SU-DHL-6 (cell line): Measurements from ENCODE around the gene AOC2.
"Not testable (repeated sequence)": the region's sequence is repeated elsewhere in the genome, so short reads cannot be mapped to it uniquely, and the experiment has no call there.

Experiments
- H2AFZ ChIP-seq: fragments of 200-600 bp; sonication (generic); 2 replicates; pipeline ENCODE4 v1.6.1; 2014; ENCODE audit warnings: low read depth, mild to moderate bottlenecking, moderate library complexity, mixed read lengths, antibody characterized with exemption, low read length; ENCODE audit not compliant: severe bottlenecking
- H3F3A ChIP-seq: fragments of 200-600 bp; shearing (Covaris generic); 2 replicates; pipeline ENCODE4 v1.6.0; 2016; ENCODE audit warnings: antibody characterized with exemption, mild to moderate bottlenecking; ENCODE audit not compliant: insufficient read depth
- H3K27ac ChIP-seq: fragments of 200-600 bp; sonication (generic); 2 replicates; pipeline ENCODE4 v1.5.1; 2016; ENCODE audit warnings: low read depth, mild to moderate bottlenecking, low read length, moderate library complexity, mixed read lengths
- H3K27me3 ChIP-seq: fragments of 200-600 bp; sonication (generic), shearing (Covaris generic); 2 replicates; pipeline ENCODE4 v1.6.0; 2014; ENCODE audit warnings: mild to moderate bottlenecking, low read length
- H3K36me3 ChIP-seq: fragments of 200-600 bp; sonication (generic); 2 replicates; pipeline ENCODE4 v1.6.1; 2014; ENCODE audit warnings: mild to moderate bottlenecking, low read length, mixed read lengths
- H3K4me2 ChIP-seq: fragments of 300-600, 200-600 bp; shearing (Covaris generic), sonication (generic); 2 replicates; pipeline ENCODE4 v1.6.0; 2014; ENCODE audit warnings: low read length, low read depth, mild to moderate bottlenecking; ENCODE audit not compliant: poor library complexity, severe bottlenecking
- H3K4me3 ChIP-seq: fragments of 200-600 bp; sonication (generic); 2 replicates; pipeline ENCODE4 v1.5.1; 2014; ENCODE audit warnings: antibody characterized with exemption, low read length, mild to moderate bottlenecking, mixed read lengths; ENCODE audit not compliant: insufficient read depth, poor library complexity, severe bottlenecking
- H3K79me2 ChIP-seq: fragments of 200-600 bp; sonication (generic); 2 replicates; pipeline ENCODE4 v1.6.1; 2014; ENCODE audit warnings: mild to moderate bottlenecking, low read length, moderate library complexity; ENCODE audit not compliant: insufficient read depth
- H3K9ac ChIP-seq: fragments of 200-600 bp; sonication (generic); 2 replicates; pipeline ENCODE4 v1.7.0; 2014; ENCODE audit warnings: mild to moderate bottlenecking, low read length
- H3K9me2 ChIP-seq: fragments of 200-600 bp; sonication (generic); replicated peaks from 2 replicates; pipeline ENCODE4 v1.6.1; 2014; ENCODE audit warnings: low read length; ENCODE audit not compliant: insufficient read depth
- H3K9me3 ChIP-seq: fragments of 200-600 bp; sonication (generic); 2 replicates; pipeline ENCODE4 v1.6.1; 2014; ENCODE audit warnings: low read length, mixed read lengths; ENCODE audit not compliant: insufficient read depth
- H4K20me1 ChIP-seq: fragments of 200-600 bp; sonication (generic); 2 replicates; pipeline ENCODE4 v1.6.1; 2014; ENCODE audit warnings: low read depth, mild to moderate bottlenecking, antibody characterized with exemption, low read length, moderate library complexity, mixed read lengths
- CTCF ChIP-seq: fragments of 200-600 bp; sonication (generic); IDR thresholded peaks from one replicate; pipeline ENCODE4 v1.5.1; 2017; ENCODE audit warnings: antibody characterized with exemption, mild to moderate bottlenecking, low read length, moderate library complexity; ENCODE audit not compliant: insufficient read depth, poor library complexity, severe bottlenecking
- EZH2phosphoT487 ChIP-seq: fragments of 200-600 bp; sonication (generic), shearing (Covaris generic); conservative IDR thresholded peaks from 2 replicates; pipeline ENCODE4 v1.6.1; 2018; ENCODE audit warnings: mild to moderate bottlenecking, antibody characterized with exemption, low read length, moderate library complexity, mixed read lengths

The AOC2 gene

DNA sequence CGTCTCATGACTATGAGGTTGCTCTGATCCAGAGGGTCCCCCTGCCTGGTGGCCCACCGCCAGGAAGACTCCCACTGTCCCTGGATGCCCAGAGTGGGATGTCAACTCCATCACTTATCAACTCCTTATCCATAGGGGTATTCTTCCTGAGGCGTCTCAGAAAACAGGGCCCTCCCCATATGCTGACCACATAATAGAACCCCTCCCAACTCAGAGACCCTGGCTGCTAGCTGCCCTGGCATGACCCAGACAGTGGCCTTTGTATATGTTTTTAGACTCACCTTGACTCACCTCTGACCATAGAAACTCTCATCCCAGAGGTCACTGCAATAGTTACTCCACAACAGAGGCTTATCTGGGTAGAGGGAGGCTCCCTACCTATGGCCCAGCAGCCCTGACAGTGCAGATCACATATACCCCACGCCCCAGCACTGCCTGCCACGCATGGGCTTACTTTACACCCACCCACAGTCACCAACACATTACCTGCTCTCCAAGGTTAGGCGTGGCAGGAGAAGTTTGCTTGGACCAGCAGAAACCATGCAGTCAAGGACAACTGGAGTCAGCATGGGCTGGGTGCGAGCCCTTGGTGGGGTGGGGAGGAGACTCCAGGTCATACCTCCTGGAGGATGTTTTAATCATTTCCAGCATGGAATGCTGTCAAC lies 53.9 kb downstream of the AOC2 start:
- no peak overlapping the region for H3K9ac ChIP-seq
- H3K9me2 ChIP-seq, result no peaks in the 10 kb centered on the region
- H3F3A ChIP-seq, result no peaks in the 10 kb centered on the region
- H3K9me3 ChIP-seq, result no peaks in the 10 kb centered on the region
- TF ChIP-seq EZH2phosphoT487 (no peak), CTCF (no peak)
- H3K27me3 ChIP-seq, result no peaks in the 10 kb centered on the region
- no peaks in the 10 kb centered on the region for H3K36me3 ChIP-seq
- no peak overlapping the region for H3K27ac ChIP-seq
- no peak overlapping the region for H2AFZ ChIP-seq
- no peaks in the 10 kb centered on the region for H3K79me2 ChIP-seq
- no peaks in the 10 kb centered on the region for H4K20me1 ChIP-seq
- H3K4me3 ChIP-seq, result no peak overlapping the region
- H3K4me2 ChIP-seq, result no peak overlapping the region

- not testable (repeated sequence) for H3K4me2 ChIP-seq, H3F3A ChIP-seq, H3K9ac ChIP-seq, H3K79me2 ChIP-seq, H3K27ac ChIP-seq, H3K9me2 ChIP-seq, H3K4me3 ChIP-seq, H2AFZ ChIP-seq, H3K27me3 ChIP-seq, H3K9me3 ChIP-seq, H4K20me1 ChIP-seq, H3K36me3 ChIP-seq
Measured at GRCh38 chr17:42899981-42900380, 55.6 kb downstream of the AOC2 start.
